SK-N-SH (cell line): ENCODE data around the gene GLT6D1.

Experiments used
- CTCF ChIP-seq: fragments of 200-600 bp; sonication (generic); IDR thresholded peaks from 2 replicates; pipeline ENCODE4 v1.6.1; 2017; ENCODE audit warnings: antibody characterized with exemption, mild to moderate bottlenecking, moderate library complexity
- EZH2phosphoT487 ChIP-seq: fragments of 200-600 bp; sonication (generic); IDR thresholded peaks from 2 replicates; pipeline ENCODE4 v1.6.1; 2017; ENCODE audit warnings: low read depth, mixed run types, mild to moderate bottlenecking, antibody characterized with exemption, moderate library complexity, borderline replicate concordance
- FOXM1 ChIP-seq: IDR thresholded peaks from 2 replicates; pipeline ENCODE4 v1.4.0; 2012; ENCODE audit warnings: low read depth, mild to moderate bottlenecking
- RAD21 ChIP-seq: IDR thresholded peaks from 2 replicates; pipeline ENCODE4 v1.6.1; 2012; ENCODE audit warnings: mild to moderate bottlenecking, low read length
- RFX5 ChIP-seq: IDR thresholded peaks from 2 replicates; pipeline ENCODE4 v1.6.1; 2012; ENCODE audit warnings: mild to moderate bottlenecking, improper control_type of control experiment, low read length
- SIN3A ChIP-seq: IDR thresholded peaks from 2 replicates; pipeline ENCODE4 v1.6.1; 2012; ENCODE audit warnings: low read depth, mild to moderate bottlenecking, low read length, moderate library complexity, borderline replicate concordance
- ZBTB33 ChIP-seq: IDR thresholded peaks from 2 replicates; pipeline ENCODE4 v1.4.0; 2012; ENCODE audit warnings: low read depth, borderline replicate concordance

GRCh38 chr9:135589596-135590485, 49.5 kb downstream of the GLT6D1 start:
- no peak for TF ChIP-seq SIN3A
- no peak for TF ChIP-seq RAD21
- TF ChIP-seq FOXM1 = no peak
- TF ChIP-seq CTCF = no peak
- TF ChIP-seq EZH2phosphoT487 = no peak
- no peak for TF ChIP-seq RFX5
- no peak for TF ChIP-seq ZBTB33
